Measurements from ENCODE around the gene ADPRH. TPM values are rescaled to one million over a fixed set of nuclear protein-coding genes. Genes with fewer than 3 reads are reported as not detected.

The ADPRH gene
- total and polyA plus RNA-seq, 2 of the 4 experiments (the other 2 are of a cell fraction), result under 0.01 to 0.12 TPM

DNA sequence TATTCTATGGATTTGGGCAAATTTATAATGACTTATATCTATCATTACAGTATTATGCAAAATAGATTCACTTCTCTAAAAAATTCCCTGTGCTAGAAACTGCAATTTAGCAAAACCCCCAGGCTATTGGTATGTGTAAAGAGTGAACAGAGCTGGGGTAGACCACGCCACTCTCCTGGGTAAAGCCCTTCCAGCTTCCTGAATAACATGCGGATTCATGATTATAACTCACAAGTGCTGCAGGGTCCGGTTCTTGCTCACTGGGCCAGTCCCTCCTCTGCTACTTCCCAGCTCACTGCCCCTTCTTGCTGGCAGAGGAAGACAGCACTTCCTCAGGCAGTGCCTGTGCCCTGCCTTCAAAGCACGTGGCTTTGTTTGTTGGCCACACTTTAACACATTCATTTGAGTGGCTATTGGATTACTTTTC, 24.0 kb upstream of the ADPRH start:
- intact Hi-C loops (cut with micrococcal nuclease), result no loop called here
- ChIA-PET CTCF (no interaction called here), POLR2A (ENCODE audit: unreplicated experiment) (no interaction called here)
- Histone ChIP-seq H2BK15ac (ENCODE audit: low read depth, low read length) (no peak overlapping the region), H3K79me1 (ENCODE audit: low read depth in 1 of 2, low read length in 2 of 2) (no peaks in the 10 kb centered on the region), H2BK5ac (ENCODE audit: low read depth, low read length, poor library complexity, severe bottlenecking) (no peak overlapping the region), H3K4ac (ENCODE audit: low read depth, low read length) (no peak overlapping the region), H3K56ac (ENCODE audit: extremely low read depth, insufficient read depth, low read length) (no peak overlapping the region), H3K9me3 (ENCODE audit: control insufficient read depth, insufficient read depth, low read length) (no peaks in the 10 kb centered on the region), H3K14ac (replicated peaks; ENCODE audit: low read depth, low read length) (no peak overlapping the region), H2AK5ac (ENCODE audit: low read depth, low read length) (no peak overlapping the region), H2AK9ac (replicated peaks; ENCODE audit: low read depth, low read length, poor library complexity) (no peak overlapping the region), H2AFZ (replicated peaks; ENCODE audit: low read length, poor library complexity) (no peak overlapping the region), H3K9ac (ENCODE audit: low read depth, low read length) (no peak overlapping the region), H4K5ac (ENCODE audit: low read depth, low read length) (no peak overlapping the region), H3K27me3 (ENCODE audit: control insufficient read depth, insufficient read depth, low read length) (peaks cover 27% of the 10 kb centered on the region), H4K8ac (ENCODE audit: low read depth in 2 of 2, low read length in 2 of 2) (no peak overlapping the region), H3K36me3 (ENCODE audit: control insufficient read depth, insufficient read depth, low read length) (no peaks in the 10 kb centered on the region), H4K91ac (ENCODE audit: insufficient read depth, low read depth, low read length) (no peak overlapping the region), H2BK20ac (ENCODE audit: low read depth, low read length) (no peak overlapping the region), H3K9me1 (ENCODE audit: insufficient read depth, low read length) (no peaks in the 10 kb centered on the region), H3K27ac (ENCODE audit: insufficient read depth, low read length) (no peak overlapping the region), H2BK120ac (ENCODE audit: low read depth, low read length) (no peak overlapping the region), H3K18ac (ENCODE audit: low read depth, low read length) (no peak overlapping the region), H4K20me1 (ENCODE audit: insufficient read depth, low read length) (no peaks in the 10 kb centered on the region), H3K4me3 (ENCODE audit: insufficient read depth, low read depth, low read length) (no peak overlapping the region), H3K4me1 (ENCODE audit: control insufficient read depth, insufficient read depth, low read length) (no peaks in the 10 kb centered on the region), H3K23ac (ENCODE audit: low read depth, low read length) (no peak overlapping the region), H3K4me2 (ENCODE audit: low read depth, low read length) (no peak overlapping the region)
- dilution Hi-C loops (cut with HindIII; ENCODE audit: low sequenced_read_pairs, unreplicated experiment), result no loop called here
- in situ Hi-C loops (cut with MboI; ENCODE audit: low sequenced_read_pairs), result no loop called here
- no peak for ATAC-seq (ENCODE audit: low read depth)
- no TSS peak for BruUV-seq (replicated peaks)
- DNase-seq, result no peak
- 75% methylated on average over 2 of the region's 4 CpGs; no CpG with 5 or more reads in 1 of the 2 experiments for WGBS, 2 experiments (ENCODE audit: extremely low coverage in 2 of 2, insufficient read length in 1 of 2)
- no peak for TF ChIP-seq POLR2A (IDR thresholded peaks at IDR 0.05; ENCODE audit: low read depth, low read length)
- TF ChIP-seq, protein P1, sequence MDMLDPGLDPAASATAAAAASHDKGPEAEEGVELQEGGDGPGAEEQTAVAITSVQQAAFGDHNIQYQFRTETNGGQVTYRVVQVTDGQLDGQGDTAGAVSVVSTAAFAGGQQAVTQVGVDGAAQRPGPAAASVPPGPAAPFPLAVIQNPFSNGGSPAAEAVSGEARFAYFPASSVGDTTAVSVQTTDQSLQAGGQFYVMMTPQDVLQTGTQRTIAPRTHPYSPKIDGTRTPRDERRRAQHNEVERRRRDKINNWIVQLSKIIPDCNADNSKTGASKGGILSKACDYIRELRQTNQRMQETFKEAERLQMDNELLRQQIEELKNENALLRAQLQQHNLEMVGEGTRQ (IDR thresholded peaks at IDR 0.05; ENCODE audit: low read depth, low read length), result no peak
- no peak for TF ChIP-seq MXI1 (IDR thresholded peaks at IDR 0.05; ENCODE audit: borderline replicate concordance, low read depth, low read length)
- no peak for TF ChIP-seq RCOR1 (IDR thresholded peaks at IDR 0.05; ENCODE audit: insufficient replicate concordance, low read length)
- TF ChIP-seq BHLHE40 (IDR thresholded peaks at IDR 0.05; ENCODE audit: low read depth, low read length), result no peak
- no peak for TF ChIP-seq RAD21 (IDR thresholded peaks at IDR 0.05; ENCODE audit: low read length)
- no peak for TF ChIP-seq CEBPB (IDR thresholded peaks at IDR 0.05; ENCODE audit: low read depth, low read length)
- no peak for TF ChIP-seq CHD1 (IDR thresholded peaks at IDR 0.05; ENCODE audit: low read depth, low read length)
- no peak for TF ChIP-seq NFE2L2 (IDR thresholded peaks at IDR 0.05; ENCODE audit: low read depth, low read length)
- no peak for TF ChIP-seq FOS (IDR thresholded peaks at IDR 0.05; ENCODE audit: low read depth, low read length)
- TF ChIP-seq RFX5 (IDR thresholded peaks at IDR 0.05; ENCODE audit: low read depth, low read length), result no peak
- no peak for TF ChIP-seq SMC3 (IDR thresholded peaks at IDR 0.05; ENCODE audit: low read depth, low read length)
- no peak for TF ChIP-seq MAZ (IDR thresholded peaks at IDR 0.05; ENCODE audit: borderline replicate concordance, low read depth, low read length)
- TF ChIP-seq, protein P2, sequence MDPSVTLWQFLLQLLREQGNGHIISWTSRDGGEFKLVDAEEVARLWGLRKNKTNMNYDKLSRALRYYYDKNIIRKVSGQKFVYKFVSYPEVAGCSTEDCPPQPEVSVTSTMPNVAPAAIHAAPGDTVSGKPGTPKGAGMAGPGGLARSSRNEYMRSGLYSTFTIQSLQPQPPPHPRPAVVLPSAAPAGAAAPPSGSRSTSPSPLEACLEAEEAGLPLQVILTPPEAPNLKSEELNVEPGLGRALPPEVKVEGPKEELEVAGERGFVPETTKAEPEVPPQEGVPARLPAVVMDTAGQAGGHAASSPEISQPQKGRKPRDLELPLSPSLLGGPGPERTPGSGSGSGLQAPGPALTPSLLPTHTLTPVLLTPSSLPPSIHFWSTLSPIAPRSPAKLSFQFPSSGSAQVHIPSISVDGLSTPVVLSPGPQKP (IDR thresholded peaks at IDR 0.05; ENCODE audit: borderline replicate concordance, low read depth, low read length), result no peak
- TF ChIP-seq, protein P3, sequence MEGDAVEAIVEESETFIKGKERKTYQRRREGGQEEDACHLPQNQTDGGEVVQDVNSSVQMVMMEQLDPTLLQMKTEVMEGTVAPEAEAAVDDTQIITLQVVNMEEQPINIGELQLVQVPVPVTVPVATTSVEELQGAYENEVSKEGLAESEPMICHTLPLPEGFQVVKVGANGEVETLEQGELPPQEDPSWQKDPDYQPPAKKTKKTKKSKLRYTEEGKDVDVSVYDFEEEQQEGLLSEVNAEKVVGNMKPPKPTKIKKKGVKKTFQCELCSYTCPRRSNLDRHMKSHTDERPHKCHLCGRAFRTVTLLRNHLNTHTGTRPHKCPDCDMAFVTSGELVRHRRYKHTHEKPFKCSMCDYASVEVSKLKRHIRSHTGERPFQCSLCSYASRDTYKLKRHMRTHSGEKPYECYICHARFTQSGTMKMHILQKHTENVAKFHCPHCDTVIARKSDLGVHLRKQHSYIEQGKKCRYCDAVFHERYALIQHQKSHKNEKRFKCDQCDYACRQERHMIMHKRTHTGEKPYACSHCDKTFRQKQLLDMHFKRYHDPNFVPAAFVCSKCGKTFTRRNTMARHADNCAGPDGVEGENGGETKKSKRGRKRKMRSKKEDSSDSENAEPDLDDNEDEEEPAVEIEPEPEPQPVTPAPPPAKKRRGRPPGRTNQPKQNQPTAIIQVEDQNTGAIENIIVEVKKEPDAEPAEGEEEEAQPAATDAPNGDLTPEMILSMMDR (conservative IDR thresholded peaks at IDR 0.05; ENCODE audit: low read depth, low read length), result no peak
- no peak for TF ChIP-seq MAFK (IDR thresholded peaks at IDR 0.05; ENCODE audit: low read depth, low read length)
